ENCODE results near the gene BDKRB2. TPM values are rescaled to one million over a fixed set of nuclear protein-coding genes. Genes with fewer than 3 reads are reported as not detected.

Gene BDKRB2
- total and polyA plus RNA-seq, 2 experiments from 2014 or later: 0.14 to 0.21 TPM

GRCh38 chr14:96212140-96212539 is 7.5 kb downstream of the BDKRB2 start:
- no peak overlapping the region for H3K27ac Mint-ChIP-seq
- Histone ChIP-seq H2AFZ (no peak overlapping the region), H3K4me2 (no peak overlapping the region), H3K79me2 (replicated peaks; ENCODE audit: insufficient read depth) (no peaks in the 10 kb centered on the region), H3K9me2 (ENCODE audit: insufficient read depth) (no peaks in the 10 kb centered on the region), H3K27me3 (ENCODE audit: insufficient read depth) (no peaks in the 10 kb centered on the region), H3F3A (replicated peaks; ENCODE audit: low read depth) (no peaks in the 10 kb centered on the region), H3K36me3 (ENCODE audit: insufficient read depth) (no peaks in the 10 kb centered on the region), H3K27ac (ENCODE audit: low read depth) (no peak overlapping the region), H3K4me1 (ENCODE audit: insufficient read depth) (no peaks in the 10 kb centered on the region), H3K4me3 (no peak overlapping the region), H4K20me1 (replicated peaks; ENCODE audit: insufficient read depth) (no peaks in the 10 kb centered on the region)
- peaks cover 8% of the 10 kb centered on the region for H3K9me3 Mint-ChIP-seq
- peaks cover 12% of the 10 kb centered on the region for H3K4me1 Mint-ChIP-seq
- TF ChIP-seq STAT1 (IDR thresholded peaks at IDR 0.05; ENCODE audit: unreplicated experiment) (no peak), POLR2AphosphoS5 (IDR thresholded peaks at IDR 0.05; ENCODE audit: low read depth) (no peak), JUNB (IDR thresholded peaks at IDR 0.05; ENCODE audit: unreplicated experiment) (no peak), EZH2 (IDR thresholded peaks at IDR 0.05; ENCODE audit: low read depth, unreplicated experiment) (no peak), REST (IDR thresholded peaks at IDR 0.05; ENCODE audit: unreplicated experiment) (no peak), NANOG (IDR thresholded peaks at IDR 0.05; ENCODE audit: borderline replicate concordance) (no peak), ETS1 (IDR thresholded peaks at IDR 0.05) (no peak), CREB1 (CRISPR knock-in tag; IDR thresholded peaks at IDR 0.05; ENCODE audit: low read depth) (no peak), ZNF114 (CRISPR knock-in tag; IDR thresholded peaks at IDR 0.05) (no peak), ZNF462 (CRISPR knock-in tag; IDR thresholded peaks at IDR 0.05) (no peak), CTCF (conservative IDR thresholded peaks at IDR 0.05; ENCODE audit: low read depth in 2 of 2) (no peak), EZH2phosphoT487 (IDR thresholded peaks at IDR 0.05; ENCODE audit: unreplicated experiment) (no peak), ZNF331 (CRISPR knock-in tag; IDR thresholded peaks at IDR 0.05; ENCODE audit: low read depth) (no peak)
- H3K4me3 Mint-ChIP-seq: no peak overlapping the region
- peaks cover 7% of the 10 kb centered on the region; the same call in 1 of the 3 replicates for H3K36me3 Mint-ChIP-seq (ENCODE audit: low read depth)
- H3K27me3 Mint-ChIP-seq (ENCODE audit: insufficient read depth, low read depth, poor library complexity): peaks cover 2% of the 10 kb centered on the region
- DNase-seq (ENCODE audit: low spot score): no peak
- ATAC-seq: no peak

Measured in GM23338 (cell line).